Mesendoderm (in vitro differentiated cells): ENCODE results near the gene ALDH9A1.

Experiments
- DNase-seq: peaks from one replicate; pipeline ENCODE4 v3.0.0; 2013
- H2AK5ac ChIP-seq: 2 replicates; pipeline ENCODE4 v1.6.1; 2013; ENCODE audit warnings: low read length, inconsistent platforms
- H2BK120ac ChIP-seq: 2 replicates; pipeline ENCODE4 v1.6.1; 2013; ENCODE audit warnings: low read depth, mild to moderate bottlenecking, low read length, moderate library complexity, mixed read lengths
- H2BK15ac ChIP-seq: replicated peaks from 2 replicates; pipeline ENCODE4 v1.6.1; 2013; ENCODE audit warnings: low read depth, mild to moderate bottlenecking, moderate library complexity
- H2BK5ac ChIP-seq: 2 replicates; pipeline ENCODE4 v1.6.1; 2013; ENCODE audit warnings: low read length, inconsistent platforms
- H3K18ac ChIP-seq: 2 replicates; pipeline ENCODE4 v1.6.1; 2013; ENCODE audit warnings: mild to moderate bottlenecking, low read length, mixed read lengths
- H3K23ac ChIP-seq: one replicate; pipeline ENCODE4 v1.6.1; 2013; ENCODE audit warnings: low read length
- H3K27ac ChIP-seq: 2 replicates; pipeline ENCODE4 v1.5.1; 2013; ENCODE audit warnings: low read depth, mild to moderate bottlenecking, inconsistent platforms, low read length, moderate library complexity
- H3K27me3 ChIP-seq: 2 replicates; pipeline ENCODE4 v1.6.1; 2013; ENCODE audit warnings: low read length, control low read depth, mild to moderate bottlenecking, inconsistent platforms; ENCODE audit not compliant: insufficient read depth, poor library complexity
- H3K36me3 ChIP-seq: 2 replicates; pipeline ENCODE4 v1.6.1; 2013; ENCODE audit warnings: low read length, inconsistent platforms; ENCODE audit not compliant: control insufficient read depth, insufficient read depth
- H3K4ac ChIP-seq: one replicate; pipeline ENCODE4 v1.6.1; 2013; ENCODE audit warnings: low read depth, mild to moderate bottlenecking, low read length, moderate library complexity
- H3K4me1 ChIP-seq: 2 replicates; pipeline ENCODE4 v1.6.1; 2013; ENCODE audit warnings: low read depth, low read length, inconsistent platforms; ENCODE audit not compliant: control insufficient read depth
- H3K4me2 ChIP-seq: 2 replicates; pipeline ENCODE4 v1.6.1; 2013; ENCODE audit warnings: low read length
- H3K4me3 ChIP-seq: 2 replicates; pipeline ENCODE4 v1.5.1; 2013; ENCODE audit warnings: mild to moderate bottlenecking, low read length
- H3K56ac ChIP-seq: one replicate; pipeline ENCODE4 v1.6.1; 2013; ENCODE audit warnings: low read length
- H3K79me1 ChIP-seq: 2 replicates; pipeline ENCODE4 v1.6.1; 2013; ENCODE audit warnings: low read length, inconsistent platforms
- H3K79me2 ChIP-seq: 2 replicates; pipeline ENCODE4 v1.6.1; 2013; ENCODE audit warnings: mild to moderate bottlenecking, low read length; ENCODE audit not compliant: control insufficient read depth, insufficient read depth
- H3K9ac ChIP-seq: 2 replicates; pipeline ENCODE4 v1.6.1; 2013; ENCODE audit warnings: low read length, inconsistent platforms
- H4K5ac ChIP-seq: one replicate; pipeline ENCODE4 v1.6.1; 2013; ENCODE audit warnings: low read length
- H4K8ac ChIP-seq: one replicate; pipeline ENCODE4 v1.6.1; 2013; ENCODE audit warnings: low read depth, mild to moderate bottlenecking, control low read depth, low read length, moderate library complexity
- WGBS: extraction: QIAGEN DNeasy Blood & Tissue Kit; methylation state at CpG from one replicate; pipeline ENCODE4 v1.1.7; 2013; ENCODE audit warnings: low lambda C conversion rate, missing lambda C conversion rate; ENCODE audit not compliant: insufficient coverage; ENCODE audit errors: extremely low coverage; 5-methylcytosine and 5-hydroxymethylcytosine counted together

Gene ALDH9A1

DNA sequence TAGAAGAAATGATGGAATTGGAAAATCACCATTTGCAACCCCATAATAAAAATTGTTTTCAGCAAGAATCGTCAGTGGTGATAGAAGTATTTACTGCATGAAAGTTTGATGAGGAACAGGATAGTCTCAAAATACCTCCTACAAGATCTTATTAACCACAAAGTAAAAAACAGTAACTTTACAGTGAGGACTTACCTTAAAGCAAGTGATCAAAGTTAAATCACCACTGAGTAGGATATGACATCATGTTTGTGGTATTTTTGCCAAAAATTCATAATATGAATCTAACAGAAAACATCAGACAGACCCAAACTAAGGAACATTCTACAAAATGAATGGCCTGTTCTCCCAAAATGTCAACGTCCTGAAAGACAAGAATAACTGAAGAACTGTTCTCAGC, 19.9 kb downstream of the ALDH9A1 start:
- no peak overlapping the region for H4K5ac ChIP-seq
- H3K9ac ChIP-seq: no peak overlapping the region
- peaks cover 5% of the 10 kb centered on the region for H3K36me3 ChIP-seq
- no peak overlapping the region for H3K23ac ChIP-seq
- H3K27ac ChIP-seq: no peak overlapping the region
- H3K4me2 ChIP-seq: no peak overlapping the region
- H4K8ac ChIP-seq: no peak overlapping the region
- no peak overlapping the region for H3K18ac ChIP-seq
- no peaks in the 10 kb centered on the region for H3K4me1 ChIP-seq
- DNase-seq: no peak
- WGBS: no CpG with 5 or more reads among the region's 2 CpGs
- H3K79me2 ChIP-seq: no peaks in the 10 kb centered on the region
- H2AK5ac ChIP-seq: no peak overlapping the region
- H3K79me1 ChIP-seq: no peaks in the 10 kb centered on the region
- no peak overlapping the region for H3K4me3 ChIP-seq
- no peaks in the 10 kb centered on the region for H3K27me3 ChIP-seq
- H3K56ac ChIP-seq: no peak overlapping the region
- H2BK5ac ChIP-seq: no peak overlapping the region
- H2BK15ac ChIP-seq: no peak overlapping the region
- no peak overlapping the region for H3K4ac ChIP-seq
- H2BK120ac ChIP-seq: no peak overlapping the region

DNA sequence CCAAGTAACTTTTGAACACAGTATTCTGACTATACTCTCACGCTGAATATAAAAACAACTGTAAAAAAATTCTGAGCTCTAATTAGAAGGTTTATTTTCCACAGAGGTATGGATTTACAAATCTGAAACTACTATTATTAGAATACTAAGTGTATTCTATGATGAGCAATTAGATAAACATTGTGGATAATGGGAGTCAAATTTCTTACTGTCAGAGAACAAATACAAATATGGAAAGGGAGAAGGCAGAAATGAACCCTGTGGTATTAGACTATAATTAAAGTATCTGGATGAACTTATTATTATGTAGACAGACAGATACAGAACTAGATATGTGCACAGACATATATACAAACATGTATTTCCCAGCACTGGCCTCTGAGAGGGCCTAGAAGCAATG, 22.6 kb downstream of the ALDH9A1 start:
- Histone ChIP-seq H4K8ac (no peak overlapping the region), H3K79me2 (no peaks in the 10 kb centered on the region), H3K4me1 (no peaks in the 10 kb centered on the region), H2BK15ac (no peak overlapping the region), H3K36me3 (peaks cover 2% of the 10 kb centered on the region), H2AK5ac (no peak overlapping the region), H3K23ac (no peak overlapping the region), H3K4ac (no peak overlapping the region), H2BK5ac (no peak overlapping the region), H3K79me1 (no peaks in the 10 kb centered on the region), H3K9ac (no peak overlapping the region), H4K5ac (no peak overlapping the region), H3K18ac (no peak overlapping the region), H3K4me3 (no peak overlapping the region), H3K56ac (no peak overlapping the region), H3K4me2 (no peak overlapping the region), H2BK120ac (no peak overlapping the region), H3K27ac (no peak overlapping the region), H3K27me3 (no peaks in the 10 kb centered on the region)
- no peak for DNase-seq
- WGBS: no CpG with 5 or more reads among the region's 1 CpG

DNA sequence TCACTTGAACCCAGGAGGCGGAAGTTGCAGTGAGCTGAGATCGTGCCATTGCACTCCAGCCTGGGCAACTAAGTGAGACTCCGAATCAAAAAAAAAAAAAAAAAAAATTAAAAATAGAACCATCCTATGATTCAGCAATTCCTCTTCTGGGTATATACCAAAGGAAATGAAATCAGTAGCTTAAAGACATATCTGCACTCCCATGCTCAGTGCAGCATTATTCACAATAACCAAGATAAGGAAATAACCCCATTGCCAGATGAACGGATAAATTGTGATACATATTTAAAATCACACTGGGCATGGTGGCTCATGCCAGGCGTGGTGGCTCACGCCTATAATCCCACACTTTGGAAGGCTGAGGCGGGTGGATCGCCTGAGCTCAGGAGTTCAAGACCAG, 23.8 kb downstream of the ALDH9A1 start:
- Histone ChIP-seq H3K9ac (no peak overlapping the region), H3K79me1 (no peaks in the 10 kb centered on the region), H3K4ac (no peak overlapping the region), H2BK15ac (no peak overlapping the region), H3K36me3 (no peaks in the 10 kb centered on the region), H3K79me2 (no peaks in the 10 kb centered on the region), H3K4me2 (no peak overlapping the region), H3K27me3 (no peaks in the 10 kb centered on the region), H2AK5ac (no peak overlapping the region), H4K8ac (no peak overlapping the region), H2BK120ac (no peak overlapping the region), H3K56ac (no peak overlapping the region), H2BK5ac (no peak overlapping the region), H4K5ac (no peak overlapping the region), H3K4me3 (no peak overlapping the region), H3K4me1 (no peaks in the 10 kb centered on the region), H3K18ac (no peak overlapping the region), H3K23ac (no peak overlapping the region), H3K27ac (no peak overlapping the region)
- no peak for DNase-seq
- no CpG with 5 or more reads among the region's 8 CpGs for WGBS

DNA sequence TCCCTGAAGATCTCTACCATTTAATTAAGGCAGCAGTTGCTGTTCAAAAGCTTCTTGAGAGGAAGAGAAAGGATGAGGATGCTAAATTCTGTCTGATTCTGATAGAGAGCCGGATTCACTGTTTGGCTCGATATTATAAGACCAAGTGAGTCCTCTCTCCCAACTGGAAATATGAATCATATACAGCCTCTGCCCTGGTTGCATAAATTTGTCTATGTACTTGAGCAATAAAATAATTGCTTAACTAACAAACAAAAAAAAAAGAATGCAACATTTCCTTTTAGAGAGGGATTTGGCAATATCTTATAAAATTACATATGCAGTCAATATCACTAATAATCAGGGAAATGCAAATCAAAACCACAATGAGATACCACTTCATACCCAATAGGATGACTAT, 26.8 kb downstream of the ALDH9A1 start:
- Histone ChIP-seq H2BK15ac (no peak overlapping the region), H3K4me3 (no peak overlapping the region), H4K5ac (no peak overlapping the region), H3K56ac (no peak overlapping the region), H3K4me2 (no peak overlapping the region), H3K27me3 (no peaks in the 10 kb centered on the region), H4K8ac (no peak overlapping the region), H3K36me3 (no peaks in the 10 kb centered on the region), H3K23ac (no peak overlapping the region), H2BK5ac (no peak overlapping the region), H2AK5ac (no peak overlapping the region), H3K18ac (no peak overlapping the region), H3K79me1 (no peaks in the 10 kb centered on the region), H2BK120ac (no peak overlapping the region), H3K9ac (no peak overlapping the region), H3K4ac (no peak overlapping the region), H3K27ac (no peak overlapping the region), H3K79me2 (no peaks in the 10 kb centered on the region), H3K4me1 (no peaks in the 10 kb centered on the region)
- no CpG with 5 or more reads among the region's 2 CpGs for WGBS
- no peak for DNase-seq

DNA sequence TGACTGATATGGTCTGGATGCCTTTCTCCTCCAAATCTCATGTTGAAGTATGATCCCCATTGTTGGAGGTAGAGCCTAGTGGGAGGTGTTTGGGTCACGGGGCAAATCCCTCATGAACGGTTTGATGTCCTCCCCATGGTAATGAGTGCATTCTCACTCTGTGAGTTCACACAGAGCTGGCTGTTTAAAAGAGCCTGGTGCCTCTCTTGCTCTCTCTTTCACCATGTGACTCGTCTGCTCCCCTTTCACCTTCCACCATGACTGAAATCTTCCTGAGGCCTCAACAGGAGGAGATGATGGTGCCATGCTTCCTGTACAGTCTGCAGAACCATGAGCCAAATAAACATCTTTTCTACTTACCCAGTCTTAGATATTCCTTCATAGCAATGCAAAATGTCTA, 30.2 kb downstream of the ALDH9A1 start:
- Histone ChIP-seq H3K27me3 (no peaks in the 10 kb centered on the region), H2BK15ac (no peak overlapping the region), H3K79me2 (no peaks in the 10 kb centered on the region), H4K8ac (no peak overlapping the region), H2BK5ac (no peak overlapping the region), H2AK5ac (no peak overlapping the region), H3K23ac (no peak overlapping the region), H3K9ac (no peak overlapping the region), H2BK120ac (no peak overlapping the region), H3K4me1 (no peaks in the 10 kb centered on the region), H3K4me2 (no peak overlapping the region), H3K79me1 (no peaks in the 10 kb centered on the region), H3K18ac (no peak overlapping the region), H3K56ac (no peak overlapping the region), H3K27ac (no peak overlapping the region), H4K5ac (no peak overlapping the region), H3K4ac (no peak overlapping the region), H3K4me3 (no peak overlapping the region), H3K36me3 (no peaks in the 10 kb centered on the region)
- WGBS: no CpG with 5 or more reads among the region's 3 CpGs
- no peak for DNase-seq

DNA sequence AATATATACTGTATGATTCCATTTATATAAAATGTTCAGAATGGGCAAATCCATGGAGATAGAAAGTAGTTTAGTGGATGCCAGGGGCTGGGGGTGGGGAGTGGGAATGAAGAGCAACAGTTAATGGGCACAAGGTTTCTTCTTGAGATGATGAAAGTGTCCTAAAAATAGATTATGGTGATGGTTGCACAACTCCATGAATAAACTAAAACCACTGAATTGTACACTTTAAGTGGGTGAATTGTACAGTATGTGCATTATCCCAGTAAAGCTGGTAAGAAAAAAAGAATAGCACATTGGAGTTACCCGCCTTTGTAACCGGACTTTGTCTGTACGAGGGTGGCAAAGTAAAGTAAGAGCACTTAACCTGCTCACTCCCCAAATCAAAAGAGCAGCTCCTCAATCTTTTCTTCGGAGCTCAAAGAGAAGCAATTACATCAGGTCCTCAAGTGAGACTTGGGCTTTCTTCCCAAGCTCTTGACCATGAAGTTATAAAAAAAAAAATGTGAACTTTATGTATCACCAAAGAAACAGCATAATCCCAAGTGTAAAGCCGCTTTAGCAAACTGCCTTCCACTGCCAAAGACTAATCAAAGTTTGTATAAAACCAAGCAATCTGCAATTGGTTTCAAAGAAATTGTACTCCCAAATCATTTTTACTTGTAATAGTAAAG, 32.1 kb downstream of the ALDH9A1 start:
- H3K4ac ChIP-seq: no peak overlapping the region
- no peak overlapping the region for H2BK120ac ChIP-seq
- no peak overlapping the region for H3K4me2 ChIP-seq
- DNase-seq: no peak
- no peak overlapping the region for H3K27ac ChIP-seq
- H2BK15ac ChIP-seq: no peak overlapping the region
- no CpG with 5 or more reads among the region's 5 CpGs for WGBS
- no peak overlapping the region for H4K8ac ChIP-seq
- H2BK5ac ChIP-seq: no peak overlapping the region
- no peak overlapping the region for H3K4me3 ChIP-seq
- no peak overlapping the region for H4K5ac ChIP-seq
- no peak overlapping the region for H3K18ac ChIP-seq
- no peak overlapping the region for H3K9ac ChIP-seq
- no peaks in the 10 kb centered on the region for H3K4me1 ChIP-seq
- H2AK5ac ChIP-seq: no peak overlapping the region
- H3K27me3 ChIP-seq: no peaks in the 10 kb centered on the region
- H3K36me3 ChIP-seq: peaks cover 3% of the 10 kb centered on the region
- no peaks in the 10 kb centered on the region for H3K79me1 ChIP-seq
- no peak overlapping the region for H3K56ac ChIP-seq
- no peaks in the 10 kb centered on the region for H3K79me2 ChIP-seq
- no peak overlapping the region for H3K23ac ChIP-seq
